Measurements from ENCODE around the gene ARAP1. TPM values are rescaled to one million over a fixed set of nuclear protein-coding genes. Genes with fewer than 3 reads are reported as not detected.

ARAP1 gene
- total and polyA plus RNA-seq, 8 donors = 32.2 to 201 (median 69.8) TPM

DNA sequence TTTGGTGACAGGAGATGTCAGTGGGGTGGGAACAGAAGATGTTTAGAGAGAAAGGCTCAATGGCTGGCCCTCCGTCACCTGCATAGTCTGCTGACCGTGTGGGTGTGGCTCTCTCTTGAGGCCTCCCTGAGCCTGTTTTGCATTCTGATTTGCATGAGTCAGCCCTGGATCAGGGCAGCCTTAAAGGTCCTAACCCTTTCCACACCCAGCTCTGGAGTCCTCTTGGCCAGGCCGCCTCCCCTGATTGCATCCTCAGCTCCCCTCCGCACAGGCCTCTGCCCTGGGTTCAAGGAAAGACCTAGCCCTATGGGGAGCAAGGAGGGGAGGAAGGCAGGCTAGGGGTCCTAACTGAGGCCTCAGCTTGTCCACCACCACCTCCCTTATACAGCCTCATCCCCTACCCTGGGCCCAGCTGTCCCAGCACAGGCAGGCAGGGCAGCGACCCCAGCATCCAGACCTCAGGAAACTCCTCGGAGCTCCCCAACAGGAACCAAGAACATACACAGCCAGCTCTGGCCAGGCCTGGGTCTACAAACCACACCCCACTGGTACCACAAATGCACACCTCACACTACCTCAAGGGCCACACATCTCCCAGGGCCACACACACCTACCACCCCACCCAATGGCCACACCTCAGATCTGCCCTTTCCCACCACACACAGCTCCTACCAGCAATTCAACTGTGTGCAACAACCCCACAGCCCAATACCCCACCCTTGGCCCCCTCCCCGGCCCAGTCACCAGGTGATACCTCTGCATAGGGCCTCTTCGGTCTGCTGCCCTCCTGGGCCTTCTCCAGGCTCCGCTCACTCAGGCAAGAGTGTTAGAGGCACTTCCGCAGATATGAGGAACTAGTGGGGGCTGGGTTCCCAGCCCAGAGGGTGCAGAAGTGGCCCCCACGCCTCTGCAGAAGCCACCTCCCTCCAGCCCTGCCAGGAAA, 13.7 kb downstream of the ARAP1 start:
- Histone ChIP-seq H3K4me3 (peak overlapping the region; percentile 3 to 13 (median 8)), H3K4me1 (peaks cover 0 to 87% (median 27%) of the 10 kb centered on the region in 4 donors), H3K27ac (peak overlapping the region in 4 of 5 donors; percentile 34 to 79 (median 67)), H3K36me3 (no peaks in the 10 kb centered on the region), H3K9me3 (no peaks in the 10 kb centered on the region), H3K27me3 (no peaks in the 10 kb centered on the region)
- TF ChIP-seq POLR2A (IDR thresholded peaks at IDR 0.05) (no peak), EP300 (IDR thresholded peaks at IDR 0.05) (no peak), POLR2AphosphoS5 (IDR thresholded peaks at IDR 0.05) (no peak)
- TF ChIP-seq, protein P1, sequence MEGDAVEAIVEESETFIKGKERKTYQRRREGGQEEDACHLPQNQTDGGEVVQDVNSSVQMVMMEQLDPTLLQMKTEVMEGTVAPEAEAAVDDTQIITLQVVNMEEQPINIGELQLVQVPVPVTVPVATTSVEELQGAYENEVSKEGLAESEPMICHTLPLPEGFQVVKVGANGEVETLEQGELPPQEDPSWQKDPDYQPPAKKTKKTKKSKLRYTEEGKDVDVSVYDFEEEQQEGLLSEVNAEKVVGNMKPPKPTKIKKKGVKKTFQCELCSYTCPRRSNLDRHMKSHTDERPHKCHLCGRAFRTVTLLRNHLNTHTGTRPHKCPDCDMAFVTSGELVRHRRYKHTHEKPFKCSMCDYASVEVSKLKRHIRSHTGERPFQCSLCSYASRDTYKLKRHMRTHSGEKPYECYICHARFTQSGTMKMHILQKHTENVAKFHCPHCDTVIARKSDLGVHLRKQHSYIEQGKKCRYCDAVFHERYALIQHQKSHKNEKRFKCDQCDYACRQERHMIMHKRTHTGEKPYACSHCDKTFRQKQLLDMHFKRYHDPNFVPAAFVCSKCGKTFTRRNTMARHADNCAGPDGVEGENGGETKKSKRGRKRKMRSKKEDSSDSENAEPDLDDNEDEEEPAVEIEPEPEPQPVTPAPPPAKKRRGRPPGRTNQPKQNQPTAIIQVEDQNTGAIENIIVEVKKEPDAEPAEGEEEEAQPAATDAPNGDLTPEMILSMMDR (IDR thresholded peaks at IDR 0.05) = no peak
- peak; percentile 52 to 58 for DNase-seq
- intact Hi-C loops (cut with DNase I; ENCODE audit: low total_unique reads) = no loop called here
- WGBS, 5 donors = 79 to 92% (median 83%) methylated on average over 9 to 11 of the region's 11 CpGs

DNA sequence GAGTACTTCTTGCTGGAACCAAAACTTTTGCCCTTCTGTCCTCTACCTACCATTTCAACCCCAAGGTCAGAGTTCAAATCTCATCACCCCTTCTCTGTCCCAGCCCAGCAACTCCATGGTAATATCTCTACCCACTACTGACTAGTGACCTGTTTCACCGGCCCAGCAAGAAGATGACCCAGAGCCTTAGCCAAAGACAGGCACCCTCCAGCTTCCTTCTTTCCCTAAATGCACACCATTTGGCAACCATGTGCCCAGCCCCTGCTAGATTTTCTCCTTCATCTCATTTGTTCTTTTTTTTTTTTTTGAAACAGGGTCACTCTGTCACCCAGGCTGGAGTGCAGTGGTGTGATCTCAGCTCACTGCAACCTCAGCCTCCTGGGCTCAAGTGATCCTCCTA, 14.9 kb downstream of the ARAP1 start:
- Histone ChIP-seq H3K9me3 (no peaks in the 10 kb centered on the region), H3K36me3 (peaks cover 0 to under 1% (median 0%) of the 10 kb centered on the region in 4 donors), H3K27me3 (no peaks in the 10 kb centered on the region), H3K4me1 (peaks cover 0 to 82% (median 24%) of the 10 kb centered on the region in 4 donors), H3K27ac (peak overlapping the region in 4 of 5 donors; percentile 34 to 79 (median 67)), H3K4me3 (peak overlapping the region in 1 of 4 donors; percentile 7)
- TF ChIP-seq EP300 (IDR thresholded peaks at IDR 0.05) (no peak), POLR2AphosphoS5 (IDR thresholded peaks at IDR 0.05) (no peak), POLR2A (IDR thresholded peaks at IDR 0.05) (no peak)
- TF ChIP-seq, protein P1 (IDR thresholded peaks at IDR 0.05) = no peak
- 71 to 100% (median 90%) methylated on average over 1 of the region's 1 CpG for WGBS, 5 donors
- no peak for DNase-seq
- intact Hi-C loops (cut with DNase I; ENCODE audit: low total_unique reads) = no loop called here

DNA sequence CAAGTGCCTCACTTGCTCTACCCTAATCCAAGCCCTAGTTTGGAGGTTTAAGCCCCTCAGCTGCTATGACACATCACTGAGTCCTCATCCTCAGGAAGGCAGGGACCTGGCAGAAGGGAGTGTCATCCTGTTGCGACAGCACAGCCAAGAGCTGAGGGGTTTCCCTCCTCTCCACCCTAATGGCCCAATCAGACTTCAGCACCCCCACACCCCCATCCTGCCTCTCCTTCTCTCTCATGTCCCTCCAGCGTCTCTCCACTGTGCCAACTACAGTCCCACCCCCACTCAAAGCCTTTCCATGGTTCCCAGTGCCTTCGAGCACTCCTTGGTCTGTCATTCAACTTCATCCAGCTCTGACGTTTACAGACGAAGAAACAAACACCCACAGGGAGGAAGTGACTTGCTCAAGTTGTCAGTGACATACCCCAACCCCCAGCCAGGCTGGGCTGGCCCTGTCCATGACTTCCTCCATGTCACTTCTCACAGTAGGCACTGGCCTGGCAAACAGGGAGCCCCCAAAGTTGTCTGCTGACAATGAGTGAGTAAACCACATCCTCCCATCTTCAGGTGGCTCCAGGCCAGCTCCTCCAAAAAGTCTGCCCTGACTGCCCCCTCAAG, 15.6 kb downstream of the ARAP1 start:
- WGBS, 5 donors = 50 to 62% (median 53%) methylated on average over 5 of the region's 5 CpGs
- peak in 1 of 2 donors; percentile 77 for DNase-seq

More for the DNA sequence above, 15.6 kb downstream of the ARAP1 start:
- intact Hi-C loops (cut with DNase I; ENCODE audit: low total_unique reads) = no loop called here
- H3K27me3 ChIP-seq = no peaks in the 10 kb centered on the region
- peaks cover 0 to 74% (median 17%) of the 10 kb centered on the region in 4 donors for H3K4me1 ChIP-seq
- peaks cover 0 to 8% (median 0%) of the 10 kb centered on the region in 4 donors for H3K36me3 ChIP-seq
- TF ChIP-seq EP300 (IDR thresholded peaks at IDR 0.05) = no peak
- TF ChIP-seq, protein P1 (IDR thresholded peaks at IDR 0.05) = no peak
- TF ChIP-seq POLR2AphosphoS5 (IDR thresholded peaks at IDR 0.05) = no peak
- TF ChIP-seq POLR2A (IDR thresholded peaks at IDR 0.05) = no peak
- H3K27ac ChIP-seq = peak overlapping the region in 4 of 5 donors; percentile 55 to 79 (median 67)
- H3K4me3 ChIP-seq = no peak overlapping the region
- no peaks in the 10 kb centered on the region for H3K9me3 ChIP-seq
